ENCODE results near the gene CMSS1.

CMSS1 gene

DNA sequence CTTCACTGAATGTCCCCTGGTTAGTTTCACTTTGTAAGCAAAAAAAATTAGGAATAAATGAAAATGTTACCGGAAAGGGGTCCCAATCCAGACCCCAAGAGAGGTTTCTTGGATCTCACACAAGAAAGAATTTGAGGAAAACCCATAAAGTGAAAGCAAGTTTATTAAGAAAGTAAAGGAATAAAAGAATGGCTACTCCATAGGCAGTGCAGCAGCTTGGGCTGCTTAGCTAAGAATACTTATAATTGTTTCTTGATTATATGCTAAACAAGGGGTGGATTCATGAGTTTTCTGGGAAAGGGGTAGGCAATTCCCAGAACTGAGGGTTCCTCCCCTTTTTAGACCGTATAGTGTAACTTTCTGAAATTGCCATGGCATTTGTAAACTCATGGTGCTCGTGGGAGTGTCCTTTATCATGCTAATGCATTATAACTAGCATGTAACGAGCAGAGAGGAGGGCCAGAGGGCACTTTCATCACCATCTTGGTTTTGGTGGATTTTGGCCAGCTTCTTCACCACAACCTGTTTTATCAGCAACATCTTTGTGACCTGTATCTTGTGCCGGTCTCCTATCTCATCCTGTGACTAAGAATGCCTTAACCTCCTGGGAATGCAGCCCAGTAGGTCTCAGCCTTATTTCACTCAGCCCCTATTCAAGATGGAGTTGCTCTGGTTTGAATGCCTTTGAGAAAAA, 41.0 kb upstream of the CMSS1 start:
- TF ChIP-seq, protein P1, sequence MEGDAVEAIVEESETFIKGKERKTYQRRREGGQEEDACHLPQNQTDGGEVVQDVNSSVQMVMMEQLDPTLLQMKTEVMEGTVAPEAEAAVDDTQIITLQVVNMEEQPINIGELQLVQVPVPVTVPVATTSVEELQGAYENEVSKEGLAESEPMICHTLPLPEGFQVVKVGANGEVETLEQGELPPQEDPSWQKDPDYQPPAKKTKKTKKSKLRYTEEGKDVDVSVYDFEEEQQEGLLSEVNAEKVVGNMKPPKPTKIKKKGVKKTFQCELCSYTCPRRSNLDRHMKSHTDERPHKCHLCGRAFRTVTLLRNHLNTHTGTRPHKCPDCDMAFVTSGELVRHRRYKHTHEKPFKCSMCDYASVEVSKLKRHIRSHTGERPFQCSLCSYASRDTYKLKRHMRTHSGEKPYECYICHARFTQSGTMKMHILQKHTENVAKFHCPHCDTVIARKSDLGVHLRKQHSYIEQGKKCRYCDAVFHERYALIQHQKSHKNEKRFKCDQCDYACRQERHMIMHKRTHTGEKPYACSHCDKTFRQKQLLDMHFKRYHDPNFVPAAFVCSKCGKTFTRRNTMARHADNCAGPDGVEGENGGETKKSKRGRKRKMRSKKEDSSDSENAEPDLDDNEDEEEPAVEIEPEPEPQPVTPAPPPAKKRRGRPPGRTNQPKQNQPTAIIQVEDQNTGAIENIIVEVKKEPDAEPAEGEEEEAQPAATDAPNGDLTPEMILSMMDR (IDR thresholded peaks at IDR 0.05; ENCODE audit: borderline replicate concordance, control extremely low read depth, extremely low read depth, insufficient read depth, missing control alignments) = no peak
- in situ Hi-C loops (cut with MboI; ENCODE audit: low sequenced_read_pairs, unreplicated experiment) = no loop called here
- DNase-seq (ENCODE audit: low spot score) = no peak

DNA sequence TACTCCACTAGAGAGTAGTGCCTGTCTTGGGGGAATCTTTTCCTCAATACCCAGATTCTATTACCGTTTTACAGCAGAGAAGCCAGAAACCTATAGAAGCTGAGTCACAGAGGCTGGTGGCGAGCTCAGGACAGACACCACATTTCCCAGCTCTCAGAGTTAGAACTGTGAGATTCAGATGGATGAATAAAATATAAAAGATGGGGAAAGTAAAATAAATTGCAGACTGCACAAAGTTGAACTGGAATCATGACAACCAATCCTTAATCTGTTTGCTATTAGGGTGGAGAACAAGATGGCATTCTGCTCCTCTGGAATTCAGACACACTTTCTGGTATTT, 40.5 kb upstream of the CMSS1 start:
- in situ Hi-C loops (cut with MboI; ENCODE audit: low sequenced_read_pairs, unreplicated experiment) = no loop called here
- TF ChIP-seq, protein P1 (IDR thresholded peaks at IDR 0.05; ENCODE audit: borderline replicate concordance, control extremely low read depth, extremely low read depth, insufficient read depth, missing control alignments) = no peak
- no peak for DNase-seq (ENCODE audit: low spot score)

DNA sequence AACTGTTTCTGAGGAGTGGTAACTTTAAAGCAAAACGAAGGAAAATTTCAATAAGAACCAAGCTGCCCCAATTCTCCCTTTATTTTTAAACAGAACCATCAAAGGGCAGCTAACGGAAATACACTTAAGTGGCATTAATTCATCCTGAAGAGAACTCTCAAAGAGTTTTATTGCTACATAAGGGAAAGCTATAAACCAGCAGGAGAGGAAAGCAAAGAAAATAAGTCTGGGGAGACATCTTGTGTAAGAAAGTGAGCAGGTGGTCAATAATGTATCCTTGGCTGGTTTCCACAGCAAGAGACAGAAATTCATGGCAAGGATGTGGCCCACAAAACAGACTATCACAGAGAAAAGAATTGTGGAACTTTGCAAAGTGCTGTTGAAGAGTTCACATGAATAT, 40.0 kb upstream of the CMSS1 start:
- TF ChIP-seq, protein P1 (IDR thresholded peaks at IDR 0.05; ENCODE audit: borderline replicate concordance, control extremely low read depth, extremely low read depth, insufficient read depth, missing control alignments) = no peak
- no peak for DNase-seq (ENCODE audit: low spot score)

DNA sequence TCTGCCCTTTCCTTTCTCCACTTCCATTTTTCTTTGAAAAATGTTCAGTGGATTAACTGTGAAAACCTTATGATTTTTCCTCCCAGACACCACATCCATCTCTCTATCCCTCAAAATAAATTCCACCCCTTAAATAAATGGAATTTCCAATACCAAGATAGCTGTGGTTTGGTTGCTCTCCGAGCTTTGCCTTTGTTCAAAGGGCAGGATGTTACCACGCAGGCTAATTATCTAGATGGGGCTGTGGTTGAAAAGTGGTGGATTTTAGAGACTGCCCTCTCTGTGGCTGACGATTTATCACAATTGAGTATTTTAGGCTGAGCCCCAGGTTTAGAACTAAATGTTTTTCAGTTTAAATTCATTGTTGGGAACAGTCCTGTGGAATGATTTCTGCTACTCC, 36.9 kb upstream of the CMSS1 start:
- TF ChIP-seq, protein P1 (IDR thresholded peaks at IDR 0.05; ENCODE audit: borderline replicate concordance, control extremely low read depth, extremely low read depth, insufficient read depth, missing control alignments) = no peak
- no peak for DNase-seq (ENCODE audit: low spot score)
- in situ Hi-C loops (cut with MboI; ENCODE audit: low sequenced_read_pairs, unreplicated experiment) = no loop called here

More for the DNA sequence above, 40.0 kb upstream of the CMSS1 start:
- in situ Hi-C loops (cut with MboI; ENCODE audit: low sequenced_read_pairs, unreplicated experiment) = no loop called here

DNA sequence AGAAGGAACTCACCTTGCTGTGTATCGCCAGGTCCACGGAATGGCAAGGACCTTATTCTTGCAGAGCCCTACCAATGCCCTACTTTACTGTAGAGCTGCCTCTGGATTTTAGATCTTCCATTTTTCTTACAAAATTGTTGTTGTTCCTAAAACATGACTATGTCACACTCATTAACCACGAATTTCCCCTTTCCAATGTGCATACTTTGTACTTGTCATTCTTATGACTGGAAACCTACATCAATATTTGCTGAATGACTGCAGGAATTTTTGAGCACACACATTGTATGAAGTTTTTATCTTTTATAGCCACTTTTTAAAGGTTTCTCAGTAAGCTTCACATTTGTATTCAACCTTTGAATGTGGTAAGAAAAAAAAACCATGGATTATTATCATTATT, 35.9 kb upstream of the CMSS1 start:
- in situ Hi-C loops (cut with MboI; ENCODE audit: low sequenced_read_pairs, unreplicated experiment) = no loop called here
- no peak for DNase-seq (ENCODE audit: low spot score)
- TF ChIP-seq, protein P1 (IDR thresholded peaks at IDR 0.05; ENCODE audit: borderline replicate concordance, control extremely low read depth, extremely low read depth, insufficient read depth, missing control alignments) = no peak

DNA sequence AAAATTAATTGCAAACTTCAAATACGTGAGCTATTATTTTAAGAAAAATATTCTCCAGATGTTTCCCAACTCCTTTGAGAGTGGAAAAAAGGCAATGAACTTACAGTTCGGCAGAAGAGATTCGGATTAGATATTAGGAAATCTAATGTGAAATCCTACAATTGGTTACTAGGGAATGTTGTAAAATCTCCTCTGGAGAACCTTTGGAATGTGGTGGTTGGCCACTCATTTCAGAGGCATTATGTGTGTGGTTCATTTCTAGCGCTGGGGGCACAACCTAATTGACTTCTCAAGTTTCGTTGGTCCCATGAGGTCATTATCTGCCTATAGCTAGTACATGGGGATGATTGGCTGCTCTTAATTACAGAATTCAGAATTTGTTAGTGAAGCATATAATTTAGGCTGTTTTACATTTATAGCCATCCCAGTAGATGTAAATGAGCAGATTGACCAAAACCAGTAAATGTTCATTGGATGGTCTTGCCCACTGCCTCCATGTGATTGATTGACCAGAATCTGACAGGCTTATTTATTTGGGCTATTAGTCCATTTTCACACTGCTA, 34.6 kb upstream of the CMSS1 start:
- TF ChIP-seq, protein P1 (IDR thresholded peaks at IDR 0.05; ENCODE audit: borderline replicate concordance, control extremely low read depth, extremely low read depth, insufficient read depth, missing control alignments) = no peak
- in situ Hi-C loops (cut with MboI; ENCODE audit: low sequenced_read_pairs, unreplicated experiment) = no loop called here
- DNase-seq (ENCODE audit: low spot score) = no peak
